ENCODE measurements around the gene OVCH1. TPM values are rescaled to one million over a fixed set of nuclear protein-coding genes. Genes with fewer than 3 reads are reported as not detected.

OVCH1 gene
- total and polyA plus RNA-seq, 10 of the 15 experiments (the other 5 are each of a cell fraction or from before 2014, with no cell fraction given): 0.15 TPM; not detected in 9

DNA sequence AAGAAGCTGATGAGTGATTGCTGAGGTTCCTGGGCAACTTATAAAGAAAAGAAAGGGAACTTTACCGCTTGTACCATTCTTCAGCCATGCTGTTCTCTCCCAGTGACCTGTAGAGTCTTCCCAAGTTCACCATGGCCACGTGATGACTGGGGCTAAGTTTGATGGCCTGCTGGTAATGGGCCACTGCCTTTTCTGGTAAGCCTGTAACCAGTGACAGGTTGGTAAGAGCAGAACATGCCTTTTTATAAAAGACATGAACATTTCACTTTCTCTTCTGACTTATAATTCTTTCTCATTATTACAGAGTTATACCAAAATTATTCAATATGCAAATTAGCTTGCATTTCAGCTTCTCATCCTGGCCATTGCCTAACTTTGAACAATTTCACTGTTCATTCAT, 20.9 kb upstream of the OVCH1 start:
- Histone ChIP-seq H4K20me1 (ENCODE audit: control insufficient read depth, insufficient read depth) (no peaks in the 10 kb centered on the region), H2AFZ (ENCODE audit: control insufficient read depth, low read depth, low read length) (no peak overlapping the region), H3K4me2 (ENCODE audit: control insufficient read depth, insufficient read depth) (no peak overlapping the region), H3K9me3 (replicated peaks; ENCODE audit: control insufficient read depth, insufficient read depth, low read length) (no peaks in the 10 kb centered on the region), H3K27ac (ENCODE audit: control insufficient read depth, insufficient read depth) (no peak overlapping the region), H3K4me3 (no peak overlapping the region), H3K27me3 (replicated peaks in 1 of 2; ENCODE audit: control insufficient read depth in 2 of 2, insufficient read depth in 2 of 2, low read length in 1 of 2) (no peaks in the 10 kb centered on the region), H3K36me3 (ENCODE audit: control insufficient read depth in 2 of 2, insufficient read depth in 2 of 2, low read length in 1 of 2) (no peaks in the 10 kb centered on the region), H3K4me1 (ENCODE audit: control insufficient read depth, insufficient read depth, low read length) (no peaks in the 10 kb centered on the region), H3K79me2 (ENCODE audit: control insufficient read depth, insufficient read depth, low read length) (no peaks in the 10 kb centered on the region), H3K9ac (ENCODE audit: control insufficient read depth, insufficient read depth, low read length) (no peak overlapping the region)
- FAIRE-seq: no peak
- in situ Hi-C loops (cut with MboI): no loop called here
- no peak for DNase-seq (ENCODE audit: low read depth, low spot score)
- no TSS peak for BruUV-seq (replicated peaks)
- CTCF ChIA-PET: interaction anchor here (0.6 to 5.9 kb wide), 13 partner anchors 7 to 720 kb away, joined by 3 to 58 read pairs (median 12); partner anchors contain the start of gene ERGIC2
- intact Hi-C loops (cut with micrococcal nuclease; ENCODE audit: unreplicated experiment): loop anchor here (2.0 to 5.0 kb wide), 3 partner anchors 616 to 1288 kb away; no protein-coding TSS in a partner anchor
- no peak for TF ChIP-seq SUZ12 (IDR thresholded peaks at IDR 0.05; ENCODE audit: unreplicated experiment)
- TF ChIP-seq CEBPB (IDR thresholded peaks at IDR 0.05; ENCODE audit: borderline replicate concordance in 1 of 2, low read depth in 2 of 2, low read length in 2 of 2): no peak
- TF ChIP-seq ZNF384 (IDR thresholded peaks at IDR 0.05; ENCODE audit: borderline replicate concordance, low read depth, low read length): no peak
- ATAC-seq: no peak; the same call in 1 of the 3 replicates
- RAD21 ChIA-PET (ENCODE audit: unreplicated experiment): interaction anchor here (0.7 to 3.0 kb wide), 4 partner anchors 16 to 616 kb away, joined by 3 to 24 read pairs (median 3); no protein-coding TSS in a partner anchor
- POLR2A ChIA-PET: no interaction called here
- 14% methylated on average over 2 of the region's 2 CpGs for WGBS (ENCODE audit: insufficient coverage, insufficient replicate concordance, low lambda C conversion rate, missing lambda C conversion rate)
- SMC1A ChIA-PET (ENCODE audit: uncharacterized antibody, unreplicated experiment): interaction anchor here (1.0 to 6.2 kb wide), 10 partner anchors 8 to 1289 kb away, joined by 3 to 60 read pairs (median 15); no protein-coding TSS in a partner anchor

DNA sequence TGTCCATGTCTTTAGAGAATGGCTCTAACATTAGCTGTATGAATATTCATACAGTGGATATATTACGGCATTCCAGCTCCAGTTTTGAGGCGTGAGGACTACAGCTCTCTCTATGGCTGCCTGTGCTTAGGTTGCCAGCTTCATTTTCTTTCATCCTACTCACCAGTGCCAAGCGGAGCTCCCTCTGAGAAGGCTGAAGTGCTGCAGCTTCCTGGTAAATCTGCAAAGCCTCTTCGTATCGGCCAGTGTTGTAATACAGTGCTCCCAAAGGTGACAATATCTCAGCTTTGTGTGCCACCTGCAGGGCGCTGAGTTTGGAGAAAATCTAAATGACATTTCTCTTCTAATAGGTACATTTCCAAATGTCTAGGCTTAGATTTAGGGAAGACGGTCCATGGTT, 19.8 kb upstream of the OVCH1 start:
- BruUV-seq (replicated peaks): no TSS peak
- CTCF ChIA-PET: interaction anchor here (0.7 to 1.3 kb wide), 4 partner anchors 89 to 1291 kb away, joined by 3 read pairs; no protein-coding TSS in a partner anchor
- DNase-seq (ENCODE audit: low read depth, low spot score) (no peak), ATAC-seq (no peak), FAIRE-seq (no peak)
- no peaks in the 10 kb centered on the region for H4K20me1 ChIP-seq (ENCODE audit: control insufficient read depth, insufficient read depth)
- in situ Hi-C loops (cut with MboI) (no loop called here), intact Hi-C loops (cut with micrococcal nuclease; ENCODE audit: unreplicated experiment) (loop anchor here (5.0 kb wide), 1 partner anchor 770 kb away; no protein-coding TSS in a partner anchor)
- no peak overlapping the region for H3K4me3 ChIP-seq
- no peak overlapping the region for H3K4me2 ChIP-seq (ENCODE audit: control insufficient read depth, insufficient read depth)
- no peaks in the 10 kb centered on the region for H3K27me3 ChIP-seq (replicated peaks in 1 of 2; ENCODE audit: control insufficient read depth in 2 of 2, insufficient read depth in 2 of 2, low read length in 1 of 2)
- H3K36me3 ChIP-seq (ENCODE audit: control insufficient read depth in 2 of 2, insufficient read depth in 2 of 2, low read length in 1 of 2): no peaks in the 10 kb centered on the region
- no peaks in the 10 kb centered on the region for H3K9me3 ChIP-seq (replicated peaks; ENCODE audit: control insufficient read depth, insufficient read depth, low read length)
- RAD21 ChIA-PET (ENCODE audit: unreplicated experiment): interaction anchor here (0.7 to 1.6 kb wide), 5 partner anchors 11 to 1291 kb away, joined by 3 to 5 read pairs (median 3); no protein-coding TSS in a partner anchor
- no peaks in the 10 kb centered on the region for H3K79me2 ChIP-seq (ENCODE audit: control insufficient read depth, insufficient read depth, low read length)
- POLR2A ChIA-PET: no interaction called here
- WGBS (ENCODE audit: insufficient coverage, insufficient replicate concordance, low lambda C conversion rate, missing lambda C conversion rate): 67% methylated on average over 7 of the region's 7 CpGs
- no peak overlapping the region for H3K27ac ChIP-seq (ENCODE audit: control insufficient read depth, insufficient read depth)
- H3K9ac ChIP-seq (ENCODE audit: control insufficient read depth, insufficient read depth, low read length): no peak overlapping the region
- H2AFZ ChIP-seq (ENCODE audit: control insufficient read depth, low read depth, low read length): no peak overlapping the region
- H3K4me1 ChIP-seq (ENCODE audit: control insufficient read depth, insufficient read depth, low read length): no peaks in the 10 kb centered on the region
- SMC1A ChIA-PET (ENCODE audit: uncharacterized antibody, unreplicated experiment): interaction anchor here (0.7 to 1.2 kb wide), 7 partner anchors 35 to 1291 kb away, joined by 3 to 4 read pairs (median 3); no protein-coding TSS in a partner anchor
- TF ChIP-seq POU2F2 (IDR thresholded peaks at IDR 0.05; ENCODE audit: borderline replicate concordance, low read depth, low read length) (no peak), BRCA1 (IDR thresholded peaks at IDR 0.05; ENCODE audit: low read depth, low read length) (no peak), ZNF687 (IDR thresholded peaks at IDR 0.05) (no peak), KDM1A (IDR thresholded peaks at IDR 0.05; ENCODE audit: borderline replicate concordance) (no peak), E2F8 (IDR thresholded peaks at IDR 0.05; ENCODE audit: low read depth, partially characterized antibody) (no peak), ASH2L (IDR thresholded peaks at IDR 0.05; ENCODE audit: borderline replicate concordance, low read depth) (no peak)

Measured in GM12878 (cell line).